K562 (cell line): ENCODE results near the gene TCF4. TPM values are rescaled to one million over a fixed set of nuclear protein-coding genes. Genes with fewer than 3 reads are reported as not detected.

Experiments
- ESRRA ChIP-seq: fragments of 450-650 bp; IDR thresholded peaks from 2 replicates; pipeline ENCODE4 v1.6.1; 2014; ENCODE audit warnings: low read depth, mild to moderate bottlenecking, moderate library complexity, borderline replicate concordance
- EZH2 ChIP-seq: IDR thresholded peaks from 2 replicates; pipeline ENCODE4 v1.6.1; 2012; ENCODE audit warnings: low read depth, mild to moderate bottlenecking, inconsistent platforms, low read length, borderline replicate concordance
- KAT8 ChIP-seq: fragments of 450-650 bp; IDR thresholded peaks from 2 replicates; pipeline ENCODE4 v1.6.1; 2016; ENCODE audit warnings: low read depth, mild to moderate bottlenecking
- MAZ ChIP-seq, 2 experiments: fragments of 450-650 bp in 1 of 2; sonication (generic) in 1 of 2; formaldehyde crosslinking; IDR thresholded peaks in 1 of 2; conservative IDR thresholded peaks in 1 of 2; 2 replicates each; pipeline versions ENCODE4 v1.4.0 to v1.5.0; 2020; ENCODE audit warnings: mild to moderate bottlenecking in 1 of 2, missing genetic modification reagents in 1 of 2
- NCOR1 ChIP-seq: fragments of 450-650 bp; IDR thresholded peaks from 2 replicates; pipeline ENCODE4 v1.6.1; 2016; ENCODE audit warnings: mild to moderate bottlenecking, moderate library complexity
- NFRKB ChIP-seq: fragments of 450-650 bp; IDR thresholded peaks from 2 replicates; pipeline ENCODE4 v1.6.1; 2016; ENCODE audit warnings: low read depth
- NFYB ChIP-seq: IDR thresholded peaks from 2 replicates; pipeline ENCODE4 v1.6.1; 2011; ENCODE audit warnings: mild to moderate bottlenecking, moderate library complexity; ENCODE audit not compliant: insufficient read length; ENCODE audit errors: extremely low read depth
- POLR3G ChIP-seq: IDR thresholded peaks from 2 replicates; pipeline ENCODE4 v1.6.1; 2011; ENCODE audit not compliant: insufficient read length, insufficient replicate concordance; ENCODE audit errors: extremely low read depth
- RFX7 ChIP-seq: fragments of 250-450 bp; sonication (Bioruptor Pico); IDR thresholded peaks from 2 replicates; pipeline ENCODE4 v1.5.1; 2021; ENCODE audit warnings: mild to moderate bottlenecking
- SAFB ChIP-seq: fragments of 200-400 bp; formaldehyde crosslinking; IDR thresholded peaks from 2 replicates; pipeline ENCODE4 v1.6.1; 2017; ENCODE audit warnings: low read depth, low read length, borderline replicate concordance
- TEAD1 ChIP-seq, 2 experiments: fragments of 450-650 bp in 1 of 2; sonication (generic) in 1 of 2; formaldehyde crosslinking; IDR thresholded peaks; 2 replicates each; pipeline versions ENCODE4 v1.4.0 to v1.8.0; 2020 to 2022; ENCODE audit warnings: mild to moderate bottlenecking in 2 of 2, missing genetic modification reagents in 1 of 2
- TEAD4 ChIP-seq, 2 experiments: sonication (generic) in 1 of 2; formaldehyde crosslinking in 1 of 2; IDR thresholded peaks; 2 replicates each; pipeline versions ENCODE4 v1.6.1 to v1.8.0; 2012 to 2022; ENCODE audit warnings: borderline replicate concordance in 1 of 2, inconsistent platforms in 1 of 2, low read length in 1 of 2, mild to moderate bottlenecking in 1 of 2, missing genetic modification reagents in 1 of 2
- ZNF165 ChIP-seq: fragments of 250-450 bp; sonication (Bioruptor Pico); IDR thresholded peaks from 2 replicates; pipeline ENCODE4 v1.4.0; 2020; ENCODE audit warnings: borderline replicate concordance
- ZNF584 ChIP-seq: fragments of 200-800 bp; sonication (Bioruptor generic); IDR thresholded peaks from 2 replicates; pipeline ENCODE4 v1.6.1; 2016; ENCODE audit warnings: low read depth, mild to moderate bottlenecking, missing genetic modification characterization, missing compliant biosample characterization
- ZSCAN29 ChIP-seq: fragments of 450-650 bp; IDR thresholded peaks from 2 replicates; pipeline ENCODE4 v1.6.1; 2017
- polyA plus RNA-seq, 8 experiments: library from polyadenylated mRNA; depleted of rRNA in 4 of 8; stranded (reverse) in 5 of 8; unstranded in 3 of 8; fragments of >200 nt; fragmentation: Nextera tagmentation in 2 of 8; fragmentation: Illumina TruSeq in 1 of 8; extraction: Ambion mirVana in 2 of 8; extraction: Trizol in 1 of 8; gene quantifications; 2 replicates each; pipeline versions ENCODE4 v1.2.1 to v1.2.3, GENCODE V29; 2011 to 2014; ENCODE audit warnings: inconsistent platforms in 1 of 8, missing spikeins in 1 of 8
- total RNA-seq, 7 experiments: library from RNA; depleted of rRNA in 6 of 7; stranded (reverse); fragments of >200 nt in 6 of 7; fragmentation: Illumina TruSeq in 2 of 7; extraction: Trizol in 2 of 7; gene quantifications; 2 replicates each; pipeline versions ENCODE4 v1.2.1 to v1.2.3, GENCODE V29; 2011 to 2021; ENCODE audit warnings: low replicate concordance in 1 of 7
- TF ChIP-seq, protein P1 (sequence below): fragments of 450-650 bp; conservative IDR thresholded peaks from 2 replicates; pipeline ENCODE4 v1.6.1; 2016; ENCODE audit warnings: missing genetic modification characterization, low read depth, mild to moderate bottlenecking, missing compliant biosample characterization, moderate library complexity
- TF ChIP-seq, protein P2 (sequence below): fragments of 450-650 bp; IDR thresholded peaks from 2 replicates; pipeline ENCODE4 v1.6.1; 2017; ENCODE audit warnings: antibody characterized with exemption, mild to moderate bottlenecking
- TF ChIP-seq, protein P3 (sequence below), 2 experiments: fragments of 200-800 bp in 1 of 2; sonication (Bioruptor generic) in 1 of 2; sonication (generic) in 1 of 2; formaldehyde crosslinking in 1 of 2; IDR thresholded peaks in 1 of 2; conservative IDR thresholded peaks in 1 of 2; 2 replicates each; pipeline versions ENCODE4 v1.5.0 to v1.6.1; 2016 to 2020; ENCODE audit warnings: missing compliant biosample characterization in 1 of 2, missing genetic modification characterization in 1 of 2, missing genetic modification reagents in 1 of 2
- TF ChIP-seq, protein P4 (sequence below), 2 experiments: fragments of 450-650 bp in 1 of 2; sonication (generic) in 1 of 2; formaldehyde crosslinking in 1 of 2; IDR thresholded peaks in 1 of 2; conservative IDR thresholded peaks in 1 of 2; 2 replicates each; pipeline versions ENCODE4 v1.6.1 to v1.8.1; 2016 to 2023; ENCODE audit warnings: mild to moderate bottlenecking in 2 of 2, moderate library complexity in 2 of 2, inconsistent platforms in 1 of 2, missing genetic modification reagents in 1 of 2

TCF4 gene
- total and polyA plus RNA-seq, 9 of the 15 experiments (the other 6 are each of a cell fraction or from before 2014, with no cell fraction given) = 4.8 to 24.7 (median 15.2) TPM

DNA sequence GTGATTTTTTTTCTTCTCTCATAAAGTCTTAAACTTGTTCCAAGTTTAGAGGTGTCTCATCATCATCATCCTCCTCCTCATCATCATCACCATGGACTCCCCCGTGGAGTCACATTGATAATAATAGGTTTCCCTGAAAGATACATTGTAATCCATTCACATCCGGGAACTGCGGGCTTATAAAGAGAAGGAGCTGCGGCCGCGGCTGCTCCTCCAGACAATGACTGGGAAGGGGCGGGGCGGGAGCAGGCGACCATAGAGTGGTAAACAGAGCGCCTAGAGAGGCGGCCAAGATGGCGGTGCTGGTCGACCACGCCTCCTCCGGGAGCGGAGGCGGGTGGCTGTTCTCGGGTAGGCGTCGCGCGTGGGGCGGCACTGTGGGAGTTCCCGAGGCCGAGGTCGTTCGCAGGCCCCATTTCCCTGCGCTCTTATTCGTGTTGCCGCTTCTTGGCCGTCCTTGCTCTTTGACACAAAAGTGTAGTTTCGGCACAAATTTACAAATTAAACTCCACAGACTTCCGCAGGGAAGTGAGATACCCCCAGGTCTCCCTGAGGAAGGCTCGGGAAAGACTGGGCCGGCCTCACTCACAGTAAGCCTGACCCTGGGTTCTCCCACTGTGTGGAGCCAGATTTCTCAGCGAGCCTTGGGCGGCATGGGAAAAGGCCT is 1.8 kb upstream of the TCF4 start (continued):
- TF ChIP-seq, protein P1, sequence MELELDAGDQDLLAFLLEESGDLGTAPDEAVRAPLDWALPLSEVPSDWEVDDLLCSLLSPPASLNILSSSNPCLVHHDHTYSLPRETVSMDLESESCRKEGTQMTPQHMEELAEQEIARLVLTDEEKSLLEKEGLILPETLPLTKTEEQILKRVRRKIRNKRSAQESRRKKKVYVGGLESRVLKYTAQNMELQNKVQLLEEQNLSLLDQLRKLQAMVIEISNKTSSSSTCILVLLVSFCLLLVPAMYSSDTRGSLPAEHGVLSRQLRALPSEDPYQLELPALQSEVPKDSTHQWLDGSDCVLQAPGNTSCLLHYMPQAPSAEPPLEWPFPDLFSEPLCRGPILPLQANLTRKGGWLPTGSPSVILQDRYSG = no peak
- peak; percentile 61 to 87; a peak in 3 of 4 replicates for TF ChIP-seq MAZ (CRISPR knock-in tag; conservative IDR thresholded peaks at IDR 0.05 in 1 of 2, IDR thresholded peaks at IDR 0.05 in 1 of 2)
- peak; percentile 59; the same call in 1 of the 2 replicates for TF ChIP-seq ESRRA
- TF ChIP-seq TEAD4 (IDR thresholded peaks at IDR 0.05; ENCODE audit: low read length) = no peak
- no peak for TF ChIP-seq TEAD4 (CRISPR knock-in tag; IDR thresholded peaks at IDR 0.05; ENCODE audit: borderline replicate concordance)
- TF ChIP-seq, protein P2, sequence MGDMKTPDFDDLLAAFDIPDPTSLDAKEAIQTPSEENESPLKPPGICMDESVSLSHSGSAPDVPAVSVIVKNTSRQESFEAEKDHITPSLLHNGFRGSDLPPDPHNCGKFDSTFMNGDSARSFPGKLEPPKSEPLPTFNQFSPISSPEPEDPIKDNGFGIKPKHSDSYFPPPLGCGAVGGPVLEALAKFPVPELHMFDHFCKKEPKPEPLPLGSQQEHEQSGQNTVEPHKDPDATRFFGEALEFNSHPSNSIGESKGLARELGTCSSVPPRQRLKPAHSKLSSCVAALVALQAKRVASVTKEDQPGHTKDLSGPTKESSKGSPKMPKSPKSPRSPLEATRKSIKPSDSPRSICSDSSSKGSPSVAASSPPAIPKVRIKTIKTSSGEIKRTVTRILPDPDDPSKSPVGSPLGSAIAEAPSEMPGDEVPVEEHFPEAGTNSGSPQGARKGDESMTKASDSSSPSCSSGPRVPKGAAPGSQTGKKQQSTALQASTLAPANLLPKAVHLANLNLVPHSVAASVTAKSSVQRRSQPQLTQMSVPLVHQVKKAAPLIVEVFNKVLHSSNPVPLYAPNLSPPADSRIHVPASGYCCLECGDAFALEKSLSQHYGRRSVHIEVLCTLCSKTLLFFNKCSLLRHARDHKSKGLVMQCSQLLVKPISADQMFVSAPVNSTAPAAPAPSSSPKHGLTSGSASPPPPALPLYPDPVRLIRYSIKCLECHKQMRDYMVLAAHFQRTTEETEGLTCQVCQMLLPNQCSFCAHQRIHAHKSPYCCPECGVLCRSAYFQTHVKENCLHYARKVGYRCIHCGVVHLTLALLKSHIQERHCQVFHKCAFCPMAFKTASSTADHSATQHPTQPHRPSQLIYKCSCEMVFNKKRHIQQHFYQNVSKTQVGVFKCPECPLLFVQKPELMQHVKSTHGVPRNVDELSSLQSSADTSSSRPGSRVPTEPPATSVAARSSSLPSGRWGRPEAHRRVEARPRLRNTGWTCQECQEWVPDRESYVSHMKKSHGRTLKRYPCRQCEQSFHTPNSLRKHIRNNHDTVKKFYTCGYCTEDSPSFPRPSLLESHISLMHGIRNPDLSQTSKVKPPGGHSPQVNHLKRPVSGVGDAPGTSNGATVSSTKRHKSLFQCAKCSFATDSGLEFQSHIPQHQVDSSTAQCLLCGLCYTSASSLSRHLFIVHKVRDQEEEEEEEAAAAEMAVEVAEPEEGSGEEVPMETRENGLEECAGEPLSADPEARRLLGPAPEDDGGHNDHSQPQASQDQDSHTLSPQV = peak; percentile 76
- TF ChIP-seq KAT8 = no peak
- no peak for TF ChIP-seq EZH2
- TF ChIP-seq, protein P3, sequence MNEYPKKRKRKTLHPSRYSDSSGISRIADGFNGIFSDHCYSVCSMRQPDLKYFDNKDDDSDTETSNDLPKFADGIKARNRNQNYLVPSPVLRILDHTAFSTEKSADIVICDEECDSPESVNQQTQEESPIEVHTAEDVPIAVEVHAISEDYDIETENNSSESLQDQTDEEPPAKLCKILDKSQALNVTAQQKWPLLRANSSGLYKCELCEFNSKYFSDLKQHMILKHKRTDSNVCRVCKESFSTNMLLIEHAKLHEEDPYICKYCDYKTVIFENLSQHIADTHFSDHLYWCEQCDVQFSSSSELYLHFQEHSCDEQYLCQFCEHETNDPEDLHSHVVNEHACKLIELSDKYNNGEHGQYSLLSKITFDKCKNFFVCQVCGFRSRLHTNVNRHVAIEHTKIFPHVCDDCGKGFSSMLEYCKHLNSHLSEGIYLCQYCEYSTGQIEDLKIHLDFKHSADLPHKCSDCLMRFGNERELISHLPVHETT (CRISPR knock-in tag; conservative IDR thresholded peaks at IDR 0.05 in 1 of 2, IDR thresholded peaks at IDR 0.05 in 1 of 2) = peak in 1 of 2 experiments; percentile 65; a peak in 2 of 4 replicates
- no peak for TF ChIP-seq ZSCAN29
- TF ChIP-seq POLR3G = no peak
- TF ChIP-seq NFYB = no peak
- peak; percentile 98 for TF ChIP-seq SAFB
- TF ChIP-seq ZNF584 (CRISPR knock-in tag) = no peak
- TF ChIP-seq NFRKB = peak; percentile 80
- no peak for TF ChIP-seq TEAD1 (CRISPR knock-in tag; IDR thresholded peaks at IDR 0.05)
- no peak for TF ChIP-seq RFX7
- TF ChIP-seq, protein P4, sequence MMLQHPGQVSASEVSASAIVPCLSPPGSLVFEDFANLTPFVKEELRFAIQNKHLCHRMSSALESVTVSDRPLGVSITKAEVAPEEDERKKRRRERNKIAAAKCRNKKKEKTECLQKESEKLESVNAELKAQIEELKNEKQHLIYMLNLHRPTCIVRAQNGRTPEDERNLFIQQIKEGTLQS (IDR thresholded peaks at IDR 0.05) = no peak
- TF ChIP-seq, protein P4 (CRISPR knock-in tag; conservative IDR thresholded peaks at IDR 0.05) = no peak
- no peak for TF ChIP-seq ZNF165 (CRISPR knock-in tag)
- peak; percentile 41 for TF ChIP-seq NCOR1
